HS-27A (cell line): ENCODE results near the gene KCNMA1.
"Not testable (repeated sequence)": the region's sequence is repeated elsewhere in the genome, so short reads cannot be mapped to it uniquely, and the experiment has no call there.

Experiments
- DNase-seq: peaks from one replicate; pipeline ENCODE4 v3.0.0-alpha.2; 2012; ENCODE audit warnings: low read depth, missing footprints

KCNMA1 gene

DNA sequence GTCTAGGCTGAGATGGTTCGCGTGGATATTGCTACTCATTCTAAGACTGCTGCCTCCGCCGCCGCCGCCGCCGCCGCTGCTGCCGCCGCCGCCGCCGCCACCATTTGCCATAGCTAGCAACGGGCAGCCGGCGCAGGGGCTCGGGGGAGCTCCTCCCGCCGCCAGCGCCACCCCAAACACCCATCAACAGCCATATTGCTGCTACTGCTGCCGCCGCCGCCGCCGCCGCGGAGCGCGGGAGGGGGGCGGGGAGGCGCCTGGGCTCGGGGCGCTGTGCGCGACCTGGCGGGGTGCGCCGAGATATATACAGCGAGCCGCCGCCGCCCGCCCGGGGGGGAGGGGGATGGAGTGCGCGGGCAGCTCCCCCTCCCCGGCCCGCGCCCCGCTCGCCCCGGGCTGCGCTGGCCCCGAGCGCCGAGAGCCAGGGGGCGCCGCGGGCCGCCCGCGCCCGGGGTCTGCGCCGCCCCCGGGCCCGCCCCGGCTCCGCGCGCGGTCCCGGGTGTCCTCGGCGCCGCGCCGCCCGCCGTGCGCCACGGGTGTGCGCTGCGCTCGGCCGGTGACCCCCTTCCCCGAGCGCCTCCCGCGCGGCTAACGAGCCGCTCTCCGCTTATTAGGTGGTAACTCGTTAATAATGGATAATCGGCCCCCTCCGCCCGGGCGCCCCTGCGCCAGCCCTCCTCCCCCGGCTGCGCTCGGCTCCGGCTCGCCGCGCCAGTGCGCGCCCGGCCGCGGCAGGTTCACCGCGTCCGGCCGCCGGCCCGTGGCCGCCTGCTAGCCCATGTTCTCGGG is at the start of gene KCNMA1:
Gene KCNMA1, minus strand, starts transcription at position 277 of the 789 bp plus-strand sequence.
- no peak for DNase-seq

DNA sequence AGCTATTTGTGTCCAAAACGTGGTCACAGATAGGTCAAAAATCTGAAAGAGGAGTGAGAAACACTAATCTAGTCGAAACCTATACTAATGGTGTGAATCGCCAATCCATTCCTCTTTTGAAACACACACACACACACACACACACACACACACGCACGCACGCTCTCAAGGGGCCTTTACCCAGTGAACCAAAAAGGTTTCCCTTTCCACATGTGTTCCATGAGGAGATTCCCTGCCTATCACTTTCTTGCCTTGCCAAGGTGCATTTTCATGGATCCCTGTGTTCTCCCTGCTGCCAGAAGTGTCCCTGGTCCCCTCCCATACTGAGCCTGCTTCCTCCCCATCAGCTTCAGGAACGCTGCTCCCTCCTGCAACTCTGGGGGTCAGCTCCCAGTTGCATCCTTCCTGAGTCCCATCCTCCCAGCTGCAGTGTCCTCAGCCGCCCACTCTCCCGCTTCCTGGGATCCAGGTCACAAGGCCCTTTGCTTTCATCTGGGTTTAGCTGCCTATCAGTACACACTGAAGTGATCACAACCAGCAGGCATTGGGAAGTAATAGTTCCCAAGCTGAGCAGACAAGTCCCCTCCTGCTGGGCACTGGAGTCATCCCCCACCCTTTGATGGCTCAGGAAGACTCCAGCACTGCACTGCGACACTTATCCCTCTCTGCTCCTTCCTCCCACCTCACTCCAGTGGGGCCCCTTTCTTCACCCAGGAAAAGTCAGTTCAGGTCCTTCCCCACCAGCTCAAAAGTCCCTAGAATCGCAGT is 49.2 kb upstream of the KCNMA1 start:
- no peak for DNase-seq

DNA sequence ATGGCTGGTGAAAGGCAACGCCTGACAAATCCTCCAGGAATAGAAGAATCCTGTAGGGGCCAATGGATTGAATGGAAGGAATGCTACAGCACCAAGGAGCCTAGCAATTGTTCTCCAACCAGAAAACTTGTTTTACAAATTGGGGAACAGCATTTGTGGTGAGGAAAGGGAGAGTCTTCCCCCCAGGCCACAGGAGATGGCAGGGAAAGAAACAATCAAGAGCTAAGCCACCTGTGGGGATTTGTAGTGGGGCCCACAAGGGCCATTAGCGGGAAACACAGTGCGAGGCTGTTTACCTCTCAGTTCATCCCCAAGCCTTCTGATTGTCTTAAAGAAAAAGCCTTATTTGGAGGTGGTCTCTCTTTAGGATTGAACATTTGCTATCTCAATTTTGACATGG is 48.5 kb upstream of the KCNMA1 start:
- no peak for DNase-seq

DNA sequence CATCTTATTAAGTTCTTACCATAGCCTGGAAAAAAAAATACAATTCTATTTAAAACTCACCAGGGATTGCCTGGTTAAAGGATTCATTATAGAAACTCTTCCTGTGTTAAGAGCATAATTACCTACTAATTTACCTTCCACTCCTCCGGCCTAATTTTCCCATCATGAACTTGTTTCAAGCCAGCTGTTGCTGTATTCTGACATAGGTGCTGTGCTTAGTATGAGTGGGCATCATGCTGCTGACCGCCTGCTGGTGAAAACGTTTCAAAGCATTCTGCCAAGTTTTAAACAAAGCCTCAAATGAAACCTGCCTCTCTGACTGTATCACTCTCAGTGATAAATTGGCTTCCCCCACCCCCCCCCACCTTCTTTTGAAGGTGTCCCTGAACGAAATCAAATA is 47.8 kb upstream of the KCNMA1 start:
- DNase-seq, result no peak

DNA sequence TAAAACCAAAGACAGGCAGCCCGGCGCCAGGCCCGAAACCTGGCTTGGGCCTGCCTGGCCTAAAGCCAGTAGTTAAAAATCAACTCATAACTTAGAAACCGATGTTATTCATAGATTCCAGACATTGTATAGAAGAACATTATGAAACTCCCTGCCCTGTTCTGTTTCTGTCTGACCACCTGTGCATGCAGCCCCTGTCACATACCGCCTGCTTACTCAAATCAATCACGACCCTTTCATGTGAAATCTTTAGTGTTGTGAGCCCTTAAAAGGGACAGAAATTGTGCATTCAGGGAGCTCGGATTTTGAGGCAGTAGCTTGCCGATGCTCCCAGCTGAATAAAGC is 45.5 kb upstream of the KCNMA1 start:
- not testable (repeated sequence) for DNase-seq

DNA sequence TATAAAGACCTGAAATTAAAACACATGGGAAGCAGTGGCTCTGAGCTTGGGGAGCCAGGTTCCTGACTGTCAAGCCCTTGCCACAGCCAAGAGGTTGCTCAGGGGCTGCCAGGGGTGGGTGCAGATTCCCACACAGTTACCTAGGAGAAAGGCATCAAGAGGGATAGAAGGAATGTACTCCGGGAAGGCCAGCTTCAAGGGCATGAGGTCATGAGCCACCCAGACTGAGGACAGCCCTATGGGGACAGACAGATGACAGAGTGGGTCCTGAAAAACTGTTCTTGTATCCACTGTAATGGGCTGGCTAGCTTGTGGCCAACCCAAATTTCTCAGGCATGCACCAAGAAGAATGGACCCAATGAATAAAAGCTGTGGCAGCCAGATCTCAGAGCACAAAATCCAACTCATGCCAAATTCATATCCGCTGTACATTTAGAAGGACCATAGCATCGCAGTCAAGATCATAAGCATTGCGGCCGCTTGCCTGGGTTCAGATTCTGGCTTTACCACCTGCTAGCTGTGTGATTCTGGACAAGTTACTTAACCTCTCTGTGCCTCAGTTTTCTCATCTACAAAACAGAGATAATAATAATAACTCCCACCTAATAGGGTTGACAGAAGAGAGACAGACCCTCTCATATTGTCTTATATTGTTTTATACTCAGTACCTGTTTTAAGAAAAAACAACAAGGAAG is 44.9 kb upstream of the KCNMA1 start:
- no peak for DNase-seq

DNA sequence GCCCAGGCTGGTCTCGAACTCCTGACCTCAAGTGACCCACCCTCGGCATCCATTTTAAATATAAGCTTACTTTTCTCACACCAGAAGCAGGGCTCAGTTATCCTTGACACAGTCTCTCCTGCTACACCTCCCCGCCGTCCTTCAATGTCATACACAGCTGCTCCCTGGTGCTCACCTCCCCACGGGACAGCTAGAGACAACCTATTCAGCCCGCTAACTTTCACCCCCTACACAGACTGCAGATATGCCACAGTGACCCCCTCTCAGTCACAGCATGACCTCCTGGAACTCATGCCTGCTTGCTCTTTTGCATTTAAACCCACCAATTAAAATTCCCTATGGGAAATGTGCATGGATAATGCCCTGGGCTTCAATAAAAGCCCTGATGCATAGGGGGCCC is 44.2 kb upstream of the KCNMA1 start:
- DNase-seq, result no peak

DNA sequence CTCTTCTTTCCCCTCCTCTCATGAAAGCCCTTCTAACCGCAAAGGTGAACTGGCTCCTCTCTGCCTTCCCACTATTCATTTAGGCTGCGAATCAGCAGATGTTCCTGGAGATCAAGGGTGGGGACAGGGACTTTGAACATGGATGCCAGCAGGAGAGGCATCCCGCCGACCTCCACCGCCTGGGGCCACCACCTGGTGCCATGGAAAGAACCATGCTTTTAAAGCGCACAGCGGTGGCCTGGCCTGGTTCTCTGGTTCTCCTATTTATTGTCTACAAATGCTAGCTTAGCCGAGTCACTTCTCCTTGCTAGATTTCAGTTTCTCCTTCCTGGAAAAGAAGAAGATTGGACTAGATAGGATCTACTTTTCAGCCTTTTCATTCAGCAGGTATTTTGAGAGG is 43.2 kb upstream of the KCNMA1 start:
- no peak for DNase-seq

DNA sequence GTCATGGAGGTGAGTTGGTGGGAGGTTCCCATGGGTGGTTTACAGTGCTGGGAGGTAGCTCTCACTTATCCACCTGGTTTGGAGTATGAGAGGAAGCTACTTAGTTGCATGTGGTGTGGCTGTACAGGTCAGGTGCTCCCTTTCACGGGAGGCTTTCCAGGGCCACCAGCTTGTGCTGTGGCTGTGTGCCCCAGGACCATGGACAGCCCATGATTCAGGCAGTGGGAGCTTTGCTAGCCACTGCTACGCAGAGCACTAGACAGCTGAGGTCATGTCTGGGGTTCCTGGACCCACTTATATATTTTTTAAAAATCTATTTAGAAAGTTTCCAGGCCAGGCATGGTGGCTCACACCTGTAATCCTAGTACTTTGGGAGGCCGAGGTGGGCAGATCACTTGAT is 42.5 kb upstream of the KCNMA1 start:
- no peak for DNase-seq

DNA sequence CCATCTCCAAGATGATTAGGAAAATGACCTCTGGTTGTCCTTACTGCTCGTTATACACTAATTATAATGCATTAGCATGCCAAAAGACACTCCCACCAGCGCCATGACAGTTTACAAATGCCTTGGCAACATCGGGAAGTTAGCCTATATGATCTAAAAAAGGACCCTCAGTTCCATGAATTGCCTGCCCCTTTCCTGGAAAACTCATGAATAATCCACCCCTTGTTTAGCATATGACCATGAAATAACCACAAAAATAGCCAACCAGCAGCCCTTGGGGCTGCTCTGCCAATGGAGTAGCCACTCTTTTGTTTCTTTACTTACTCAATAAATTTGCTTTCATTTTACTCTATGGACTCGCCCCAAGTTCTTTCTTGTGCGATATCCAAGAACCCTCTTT is 41.6 kb upstream of the KCNMA1 start:
- DNase-seq, result no peak

DNA sequence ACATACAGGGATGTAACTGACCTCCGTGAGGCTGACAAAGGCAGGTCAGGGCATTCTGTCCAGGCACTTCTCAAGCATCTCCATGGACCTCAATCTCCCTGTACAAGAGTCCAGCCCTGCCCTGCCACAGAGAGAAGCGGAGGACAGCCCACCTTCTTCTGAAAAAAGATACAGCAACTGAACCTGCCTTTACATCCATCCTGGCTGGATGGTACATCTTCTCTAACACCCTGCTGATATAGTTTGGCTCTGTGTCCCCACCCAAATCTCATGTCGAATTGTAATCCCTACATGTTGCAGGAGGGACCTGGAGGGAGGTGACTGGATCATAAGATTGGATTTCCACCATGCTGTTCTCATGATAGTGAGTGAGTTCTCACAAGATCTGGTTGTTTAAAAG is 40.5 kb upstream of the KCNMA1 start:
- no peak for DNase-seq

DNA sequence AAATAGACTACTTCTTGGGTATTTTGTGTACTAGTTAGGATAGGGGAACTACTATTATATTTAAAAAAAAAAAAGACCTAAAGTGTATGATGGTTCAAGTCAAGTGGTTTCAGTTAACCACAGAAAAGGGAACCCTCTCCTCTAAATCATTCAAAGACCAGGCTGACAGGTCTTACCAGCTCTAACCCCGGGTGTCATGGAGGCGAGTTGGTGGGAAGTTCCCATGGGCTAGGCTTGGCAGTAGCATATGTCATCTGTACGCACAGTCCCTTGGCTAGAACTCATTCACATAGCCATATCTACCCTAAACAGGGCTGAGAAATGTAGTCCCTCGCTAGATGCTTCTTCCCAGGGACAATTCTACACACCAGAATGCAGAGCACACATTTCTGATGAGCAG is 37.7 kb upstream of the KCNMA1 start:
- no peak for DNase-seq

DNA sequence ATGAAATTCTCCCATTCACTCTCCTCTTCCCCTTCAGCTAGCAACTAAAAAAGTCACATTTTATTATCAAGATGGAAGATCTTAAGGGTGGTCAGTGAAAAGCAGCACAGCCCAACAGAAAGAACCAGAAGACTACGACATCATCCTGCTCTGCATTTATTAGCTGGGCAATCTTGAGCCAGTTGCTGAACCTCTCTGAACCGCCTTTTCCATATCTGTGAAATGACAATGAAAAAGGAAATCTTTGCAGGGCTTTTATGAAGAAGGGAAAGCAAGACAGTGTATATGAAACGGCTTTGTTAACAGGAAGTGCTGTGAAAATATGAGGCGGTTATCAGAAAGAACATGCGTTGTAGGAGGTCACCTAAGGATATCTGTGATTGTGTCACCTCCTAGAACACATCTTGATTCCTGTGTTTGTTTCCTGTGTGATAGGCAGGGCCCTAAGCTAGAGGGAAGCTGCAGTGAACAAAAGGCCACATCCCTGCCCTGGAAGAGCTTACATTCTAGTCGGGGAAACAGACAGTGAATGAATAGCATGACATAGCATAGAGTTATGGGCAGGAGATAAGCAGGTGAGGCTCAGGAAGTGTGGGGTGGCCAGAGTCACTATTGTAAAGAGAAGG is 36.0 kb upstream of the KCNMA1 start:
- no peak for DNase-seq

DNA sequence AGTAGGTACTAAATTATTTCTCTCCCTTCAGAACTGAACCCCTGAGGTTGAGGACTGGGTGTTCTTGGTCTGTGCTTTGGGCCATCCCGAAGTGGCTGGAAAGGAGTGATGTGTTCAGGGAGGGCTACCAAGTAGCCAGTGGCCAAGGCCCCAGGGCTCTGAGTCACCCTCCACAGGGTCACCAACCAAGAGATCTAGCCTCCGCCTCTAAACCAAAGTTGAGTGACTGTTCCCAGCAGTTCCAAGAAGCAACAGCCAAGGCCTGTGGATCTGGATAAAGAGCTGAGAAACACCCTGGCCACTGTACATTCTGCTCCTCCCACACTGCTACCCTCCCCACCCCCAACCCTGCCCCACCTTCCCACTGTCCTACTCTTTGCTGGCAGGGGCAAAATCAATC is 35.5 kb upstream of the KCNMA1 start:
- DNase-seq, result no peak

DNA sequence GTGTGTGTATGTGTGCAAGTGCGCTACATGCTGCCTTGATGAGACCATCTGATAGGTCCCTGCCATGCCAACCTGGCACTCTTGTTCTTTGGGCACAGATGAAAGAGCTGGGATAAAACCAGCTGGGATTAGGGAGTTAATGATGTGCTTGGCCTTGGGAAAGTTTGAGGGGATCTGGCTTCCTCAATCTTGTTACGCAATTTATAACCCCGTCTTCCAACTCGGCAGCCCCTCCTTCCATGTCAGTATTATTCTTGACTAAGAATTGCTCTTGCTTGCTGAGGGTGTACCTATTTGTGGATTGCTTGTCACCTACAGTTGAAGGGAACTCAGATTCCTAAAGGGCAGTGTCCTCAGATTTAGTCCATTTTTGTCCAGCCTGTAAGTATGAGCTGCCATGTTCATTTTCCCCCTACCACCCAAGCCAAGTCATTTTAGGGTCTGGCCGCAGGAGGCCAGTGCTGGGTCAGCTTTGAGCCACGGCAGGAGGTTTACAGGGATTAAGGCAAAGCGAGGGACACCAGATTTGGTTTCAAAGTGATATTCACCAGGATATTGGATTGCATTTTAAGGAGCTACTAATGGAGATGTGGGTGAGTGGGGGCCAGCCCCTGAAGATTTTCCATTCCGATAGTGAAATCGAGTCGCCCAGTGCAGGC is 34.1 kb upstream of the KCNMA1 start:
- DNase-seq, result no peak

DNA sequence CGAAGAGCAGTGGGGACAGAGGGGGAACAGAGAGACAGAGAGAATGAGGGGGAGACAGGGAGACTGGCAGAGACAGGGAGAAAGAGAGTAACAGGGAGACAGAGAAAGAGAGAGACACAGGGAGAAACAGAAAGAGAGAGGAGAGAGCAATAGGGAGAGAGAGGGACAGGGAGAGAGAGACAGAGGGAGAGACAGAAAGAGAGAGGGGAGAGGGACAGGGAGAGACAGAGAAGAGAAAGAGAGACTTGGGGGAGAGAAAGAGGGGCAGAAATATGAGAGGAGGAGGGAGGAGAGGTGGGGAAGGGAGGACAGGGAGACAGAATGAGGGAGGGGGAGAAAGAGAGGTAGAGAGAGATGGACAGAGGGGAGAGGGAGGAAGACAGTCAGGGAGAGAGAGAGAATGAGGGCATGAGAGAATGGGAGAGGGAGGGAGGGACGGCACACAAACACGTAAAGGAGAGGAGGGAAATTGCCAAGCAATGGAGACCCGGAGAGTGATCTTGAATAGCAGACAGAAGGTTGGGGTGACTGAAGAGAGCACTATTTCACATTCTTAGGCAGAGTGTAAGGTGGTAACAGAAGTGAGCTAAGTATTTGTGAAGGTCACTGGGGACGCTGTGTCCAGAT is 33.3 kb upstream of the KCNMA1 start:
- no peak for DNase-seq

DNA sequence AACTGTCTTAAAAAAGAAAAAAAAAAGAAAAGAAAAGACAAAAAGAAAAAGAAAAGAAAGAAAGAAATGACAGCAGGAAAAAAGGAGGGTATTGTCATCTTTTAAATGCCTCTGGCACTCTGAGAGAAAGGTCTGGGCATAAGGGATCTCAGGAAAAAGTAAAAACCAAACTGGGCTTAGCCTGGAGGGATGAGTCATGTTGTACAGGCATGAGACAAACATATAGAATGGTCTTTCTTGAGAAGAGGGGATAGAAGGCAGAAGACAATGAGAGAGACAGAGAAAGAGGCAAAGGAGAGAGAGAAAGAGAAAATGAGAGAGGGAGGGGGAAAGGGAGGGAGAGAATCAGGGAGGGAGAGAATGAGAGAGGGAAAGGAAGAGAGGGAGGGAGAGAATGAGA is 32.3 kb upstream of the KCNMA1 start:
- no peak for DNase-seq

DNA sequence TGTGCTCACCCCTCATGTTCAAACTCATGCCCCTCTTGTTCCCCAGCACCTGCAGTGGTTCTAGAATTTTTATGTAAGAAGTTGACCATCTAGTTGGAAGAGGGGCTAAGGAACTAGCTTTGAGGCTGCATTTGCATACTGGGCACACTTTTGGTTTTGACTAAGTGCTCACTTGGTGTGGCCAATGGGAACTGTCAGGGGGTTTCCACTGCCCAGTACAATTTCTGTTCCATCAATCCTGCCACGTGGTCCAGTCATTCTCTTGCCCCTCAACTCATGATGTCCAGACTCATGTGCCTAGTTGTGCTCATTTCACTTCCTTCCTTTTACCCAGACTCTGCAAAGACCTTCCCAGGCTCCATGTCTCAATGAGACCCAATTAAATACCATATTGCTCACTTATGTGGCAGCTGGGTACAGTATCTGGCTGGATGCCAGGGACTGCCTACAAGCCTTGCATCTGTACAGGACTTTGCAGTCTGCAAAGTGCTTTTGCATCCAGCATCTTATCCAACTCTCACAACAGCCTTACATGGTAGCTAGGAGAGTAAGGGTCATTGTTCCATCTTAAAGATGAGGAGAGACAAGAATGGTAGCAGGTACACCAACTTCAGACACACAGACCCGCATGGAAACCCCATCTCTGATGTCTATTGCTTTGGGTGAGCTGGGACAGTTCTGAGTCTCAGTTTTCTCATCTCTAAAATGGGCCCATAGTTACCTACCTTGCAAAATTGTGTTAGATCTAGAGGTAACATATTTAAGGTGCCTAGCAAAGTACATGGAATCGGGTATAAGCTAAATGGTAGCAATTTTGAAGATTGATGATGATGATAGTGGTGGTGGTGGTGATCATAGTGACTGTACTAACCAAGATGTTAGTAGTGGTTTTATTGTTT is 30.1 kb upstream of the KCNMA1 start:
- no peak for DNase-seq

DNA sequence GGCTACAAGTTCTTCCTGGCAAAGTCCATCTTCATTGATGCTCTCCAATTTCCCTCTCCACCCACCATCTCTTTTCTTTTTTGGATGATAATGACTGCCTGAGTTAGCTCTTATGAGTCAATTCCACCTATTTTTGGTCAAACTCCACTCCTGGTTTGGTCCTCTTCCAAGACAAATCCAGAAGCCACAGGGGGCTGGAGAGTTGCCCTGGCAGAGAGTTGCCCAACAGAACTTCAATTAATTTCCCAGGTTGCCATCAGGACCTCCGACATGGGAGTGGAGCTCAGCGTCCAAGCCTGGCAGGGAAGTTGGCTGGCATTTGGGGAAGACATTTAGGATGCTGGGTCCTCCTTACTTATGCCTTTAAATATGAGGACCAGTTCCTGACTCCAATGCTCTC is 29.2 kb upstream of the KCNMA1 start:
- no peak for DNase-seq

DNA sequence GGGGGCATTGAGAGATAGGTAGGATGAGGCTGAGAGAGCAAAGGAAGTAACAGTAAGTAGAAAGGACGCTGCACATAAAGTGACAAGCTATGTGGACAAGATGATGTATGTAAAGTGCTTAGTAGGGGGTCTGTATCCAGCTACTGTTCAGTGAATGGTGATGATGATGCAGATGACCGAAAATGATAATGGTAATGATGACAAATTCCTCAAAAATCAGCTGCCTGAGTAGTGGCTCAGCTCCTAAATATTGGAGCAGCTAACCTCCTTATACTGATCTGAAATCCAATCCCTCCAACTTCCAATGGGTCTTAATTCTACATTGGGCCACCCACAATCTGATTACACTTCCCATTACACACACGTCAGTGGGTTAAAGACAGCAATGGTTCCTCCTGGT is 27.1 kb upstream of the KCNMA1 start:
- DNase-seq, result no peak

DNA sequence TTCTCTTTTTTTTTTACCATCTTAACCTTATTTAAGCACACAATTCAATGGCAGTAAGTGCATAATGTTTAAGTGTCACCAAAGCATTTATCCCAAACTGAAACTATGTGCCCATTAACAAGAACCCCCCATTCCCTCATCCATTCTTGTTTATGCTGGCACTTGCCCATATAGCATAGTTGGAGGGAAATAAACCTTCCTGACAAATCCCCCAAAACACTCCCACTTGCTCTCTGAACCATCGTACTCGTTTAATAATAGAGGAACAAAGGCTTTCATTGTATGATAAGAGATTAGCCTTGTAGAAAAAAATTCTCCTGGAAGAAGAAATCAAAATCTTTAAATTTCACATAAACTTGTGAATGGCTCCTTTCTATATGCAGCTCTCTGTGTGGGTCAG is 26.4 kb upstream of the KCNMA1 start:
- no peak for DNase-seq
